Epithelial cell of esophagus (primary cell): ENCODE data around the gene CABYR.
A peak's percentile ranks its signal among the peaks of the same experiment; 100 is the strongest.

Source experiments
- DNase-seq: peaks from one replicate; pipeline ENCODE4 v3.0.0; 2010; ENCODE audit warnings: low read depth
- H3K4me3 ChIP-seq: 2 replicates; pipeline ENCODE4 v1.5.1; 2011; ENCODE audit warnings: mild to moderate bottlenecking, low read length, control low read depth
- CTCF ChIP-seq: IDR thresholded peaks from 2 replicates; pipeline ENCODE4 v1.5.1; 2011; ENCODE audit warnings: low read depth, mild to moderate bottlenecking, low read length, control low read depth, inconsistent platforms; ENCODE audit not compliant: insufficient read depth; ENCODE audit errors: missing control alignments

Gene CABYR

GRCh38 chr18:24114924-24115549 lies 23.8 kb upstream of the CABYR start:
- TF ChIP-seq CTCF, result no peak
- no peak for DNase-seq

GRCh38 chr18:24115628-24116027 lies 23.2 kb upstream of the CABYR start:
- DNase-seq, result no peak
- no peak for TF ChIP-seq CTCF
- no peak overlapping the region for H3K4me3 ChIP-seq

More at GRCh38 chr18:24114924-24115549, 23.8 kb upstream of the CABYR start:
- no peak overlapping the region for H3K4me3 ChIP-seq

- no peak overlapping the region for H3K4me3 ChIP-seq
- peak; percentile 83 for DNase-seq
- TF ChIP-seq CTCF, result peak; percentile 82
Observed at GRCh38 chr18:24118750-24119577, 19.9 kb upstream of the CABYR start.

GRCh38 chr18:24120676-24121075 lies 18.2 kb upstream of the CABYR start:
- DNase-seq, result no peak
- H3K4me3 ChIP-seq, result no peak overlapping the region
- TF ChIP-seq CTCF, result no peak

GRCh38 chr18:24121625-24122024 lies 17.2 kb upstream of the CABYR start:
- no peak for DNase-seq
- TF ChIP-seq CTCF, result no peak
- no peak overlapping the region for H3K4me3 ChIP-seq

GRCh38 chr18:24126155-24126961 lies 12.5 kb upstream of the CABYR start:
- TF ChIP-seq CTCF, result no peak
- DNase-seq, result no peak
- no peak overlapping the region for H3K4me3 ChIP-seq
